Activated naive CD8-positive, alpha-beta T cell treated with anti-CD3 and anti-CD28 coated beads, Interleukin-2, amount 50 U/mL, for 16 hours (primary cell): ENCODE results near the gene ADGRF1.
"Not testable (repeated sequence)": the region's sequence is repeated elsewhere in the genome, so short reads cannot be mapped to it uniquely, and the experiment has no call there.

Source experiments
- DNase-seq: peaks from one replicate; pipeline ENCODE4 v3.0.0-alpha.2; 2020; ENCODE audit warnings: low read depth, low spot score

Gene ADGRF1

DNA sequence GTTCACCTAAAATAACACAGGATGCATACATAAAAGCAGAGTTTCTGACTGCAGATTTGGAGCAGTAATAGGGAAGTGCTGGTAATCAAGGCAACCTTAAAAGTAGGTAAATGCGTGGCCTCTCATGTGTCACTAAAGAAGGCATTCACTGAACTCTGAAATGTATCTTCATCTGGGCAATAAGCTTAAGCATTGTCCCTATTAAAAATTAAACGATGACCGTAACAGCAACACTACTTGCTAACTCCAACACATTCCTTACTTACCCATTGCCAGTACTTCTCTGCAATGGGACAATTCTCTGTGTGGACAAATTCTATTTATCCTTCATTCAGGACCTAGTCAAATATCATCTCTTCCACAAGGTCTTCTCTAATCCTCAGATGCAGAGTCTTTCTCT lies 19.9 kb downstream of the ADGRF1 start:
- DNase-seq: no peak

DNA sequence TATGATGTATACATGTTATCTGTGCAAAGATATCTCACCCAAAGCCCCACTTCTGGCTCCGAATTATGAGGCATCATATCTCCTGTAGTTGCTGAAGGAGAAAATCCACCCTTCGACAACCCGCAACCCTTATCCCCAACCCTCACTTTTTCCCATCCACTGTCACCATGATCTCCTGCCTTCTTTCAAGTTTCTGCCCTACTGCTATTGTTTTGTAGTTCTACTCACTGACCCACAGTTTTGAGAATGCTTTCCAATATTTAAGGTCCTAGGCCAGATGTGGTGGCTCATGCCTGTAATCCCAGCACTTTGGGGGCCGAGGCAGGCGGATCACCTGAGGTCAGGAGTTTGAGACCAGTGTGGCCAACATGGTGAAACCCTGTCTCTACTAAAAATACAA lies 22.2 kb downstream of the ADGRF1 start:
- DNase-seq: no peak

GRCh38 chr6:47016909-47017308 lies 25.2 kb downstream of the ADGRF1 start:
- no peak for DNase-seq

DNA sequence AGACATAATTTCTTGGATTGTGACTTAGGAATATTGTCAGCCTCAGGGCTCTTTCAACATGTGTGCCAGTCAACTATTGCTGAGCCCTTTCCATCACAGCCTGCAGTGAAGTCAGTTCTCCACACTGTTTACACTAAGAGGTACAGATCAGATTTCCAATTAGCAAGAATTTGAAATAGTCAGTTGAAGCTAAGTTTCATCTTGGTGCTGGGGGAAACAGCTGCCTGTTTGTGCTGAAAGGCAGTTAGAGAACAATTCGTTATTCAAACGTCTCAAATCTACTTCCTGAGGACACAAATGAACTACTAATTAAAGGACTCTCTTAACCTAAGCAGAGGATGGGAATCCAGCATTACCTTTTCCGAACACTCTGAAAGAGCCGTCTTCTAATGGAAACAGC lies 25.9 kb downstream of the ADGRF1 start:
- no peak for DNase-seq

DNA sequence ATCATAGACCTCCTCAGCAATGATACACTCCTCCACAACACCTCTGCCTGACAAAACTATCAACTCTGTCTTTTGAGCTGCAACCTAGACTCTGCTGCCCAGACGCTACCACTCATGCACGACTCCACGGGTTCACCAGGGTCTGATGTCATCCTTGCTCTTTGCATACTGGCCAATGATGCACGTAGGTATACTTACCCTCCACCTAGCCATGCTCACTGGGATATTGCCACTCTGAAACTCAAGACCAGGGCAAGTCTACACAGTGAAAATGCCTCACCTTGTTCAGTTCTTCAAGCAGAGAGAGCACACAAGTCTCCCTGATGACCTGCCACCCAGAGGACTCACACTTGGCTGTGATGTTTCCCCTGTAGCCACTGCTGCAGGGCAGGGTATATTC lies 27.7 kb downstream of the ADGRF1 start:
- DNase-seq: no peak

- no peak for DNase-seq
These were observed 32.5 kb downstream of the ADGRF1 start for GRCh38 chr6:47009583-47009982.

DNA sequence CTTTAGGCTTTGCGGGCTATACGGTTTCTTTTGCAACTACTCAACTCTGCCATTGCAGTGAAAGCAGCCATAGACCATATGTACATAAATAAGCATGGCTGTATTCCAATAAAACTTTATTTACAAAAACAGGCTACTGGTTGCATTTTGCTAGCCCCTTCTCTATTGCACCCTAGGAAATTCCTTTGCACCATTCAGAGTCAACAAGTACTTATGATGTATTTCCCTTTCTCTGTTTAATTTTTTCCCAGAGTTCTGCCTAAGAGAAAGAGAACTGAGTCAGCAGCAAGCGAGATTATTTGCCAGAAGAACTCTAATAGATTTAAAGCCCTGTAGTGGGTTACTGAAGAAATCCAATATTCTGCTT lies 33.8 kb downstream of the ADGRF1 start:
- no peak for DNase-seq

- no peak for DNase-seq
These were observed 34.3 kb downstream of the ADGRF1 start for GRCh38 chr6:47007657-47008396.

GRCh38 chr6:47005486-47005885 lies 36.6 kb downstream of the ADGRF1 start:
- DNase-seq: no peak

- no peak for DNase-seq
These were observed 37.7 kb downstream of the ADGRF1 start for GRCh38 chr6:47004463-47004862.

GRCh38 chr6:47000842-47001241 lies 41.3 kb downstream of the ADGRF1 start:
- DNase-seq: no peak

DNA sequence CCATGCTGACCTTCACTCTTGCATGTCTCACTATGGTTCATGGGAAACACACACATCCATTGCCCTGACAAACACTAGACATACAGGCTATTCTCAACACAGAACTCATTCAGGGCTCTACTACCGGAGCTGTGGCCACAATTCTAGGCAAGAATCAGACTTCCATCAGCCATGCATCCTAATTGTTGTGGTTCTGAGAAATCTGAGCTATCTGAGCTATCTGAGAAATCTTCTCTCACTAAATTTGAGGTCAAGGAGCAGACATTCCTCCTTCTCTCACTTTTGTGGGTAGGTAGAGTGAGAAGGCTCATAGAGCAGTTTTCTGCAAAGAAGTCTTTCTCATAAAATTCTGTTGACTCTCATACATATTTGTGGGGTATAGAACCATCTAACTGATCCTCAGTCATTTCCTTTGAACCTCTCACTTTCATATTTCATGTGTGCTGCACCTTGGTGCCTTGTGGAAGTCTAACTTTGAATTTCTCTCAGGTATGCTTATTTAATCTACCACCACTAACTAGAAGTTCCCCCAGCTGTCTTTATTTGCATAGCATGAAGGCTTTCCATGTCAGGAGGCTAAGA lies 43.6 kb downstream of the ADGRF1 start:
- DNase-seq: no peak

DNA sequence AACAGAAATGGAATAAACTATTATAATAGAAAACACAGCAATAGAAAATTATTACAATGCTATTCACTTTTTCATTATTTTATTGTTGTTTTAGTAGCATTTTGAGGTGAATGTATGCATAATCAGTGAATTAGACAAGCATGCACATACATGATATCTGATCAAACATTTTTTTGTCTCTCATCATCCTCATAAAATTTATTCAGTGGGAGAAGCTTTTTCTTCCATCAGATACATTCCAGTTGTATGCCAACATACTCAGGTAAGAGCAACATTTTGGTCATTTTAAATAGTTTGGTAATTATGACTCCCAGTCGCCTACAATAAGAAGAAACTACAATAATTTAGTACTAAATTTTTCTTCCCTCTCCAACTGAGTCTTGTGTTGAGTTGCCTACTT lies 44.5 kb downstream of the ADGRF1 start:
- DNase-seq: no peak

DNA sequence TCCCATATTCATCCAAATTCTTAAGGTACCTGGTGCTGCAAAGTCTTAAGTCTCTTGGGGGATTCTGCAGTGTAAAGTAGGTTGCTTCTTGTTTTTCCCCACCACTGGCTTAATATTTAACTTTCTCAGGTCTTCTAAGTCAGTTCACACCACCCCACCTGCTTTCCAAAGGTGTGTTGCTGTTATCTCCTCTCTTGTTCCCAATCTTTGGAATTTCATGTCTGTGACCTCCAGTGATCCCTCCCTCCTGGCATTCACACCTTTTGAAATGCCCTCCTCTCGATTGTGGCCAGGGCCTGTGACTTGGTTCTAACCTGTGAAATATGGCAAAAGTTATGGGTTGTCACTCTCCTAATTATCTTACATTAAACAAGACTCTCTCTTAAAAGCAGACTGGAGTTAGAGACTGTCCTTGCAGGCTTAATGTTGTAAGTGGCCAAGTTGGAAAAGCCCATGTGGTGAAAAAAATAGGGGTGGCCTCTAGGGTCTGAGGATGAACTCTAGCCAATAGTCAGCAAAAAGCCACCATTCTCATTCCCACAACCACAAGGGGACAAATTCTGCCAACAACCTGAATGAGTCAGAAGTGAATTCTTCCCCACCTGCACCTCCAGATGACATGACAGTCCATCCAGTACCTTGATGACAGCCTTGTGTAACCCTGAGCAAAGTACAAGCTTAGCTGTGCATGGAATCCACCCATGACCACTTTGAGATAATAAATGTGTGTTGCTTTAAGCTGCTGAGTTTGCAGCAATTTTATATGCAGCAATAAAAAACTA lies 45.1 kb downstream of the ADGRF1 start:
- no peak for DNase-seq

GRCh38 chr6:46994933-46995332 lies 47.2 kb downstream of the ADGRF1 start:
- DNase-seq: no peak

- no peak for DNase-seq
These were observed 48.3 kb downstream of the ADGRF1 start for GRCh38 chr6:46993846-46994245.

DNA sequence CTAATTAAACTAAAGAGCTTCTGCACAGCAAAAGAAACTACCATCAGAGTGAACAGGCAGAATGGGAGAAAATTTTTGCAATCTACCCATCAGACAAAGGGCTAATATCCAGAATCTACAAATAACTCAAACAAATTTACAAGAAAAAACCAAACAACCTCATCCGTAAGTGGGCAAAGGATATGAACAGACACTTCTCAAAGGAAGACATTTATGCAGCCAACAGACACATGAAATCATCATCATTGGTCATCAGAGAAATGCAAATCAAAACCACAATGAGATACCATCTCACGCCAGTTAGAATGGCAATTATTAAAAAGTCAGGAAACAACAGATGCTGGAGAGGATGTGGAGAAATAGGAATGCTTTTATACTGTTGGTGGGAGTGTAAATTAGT lies 49.7 kb downstream of the ADGRF1 start:
- not testable (repeated sequence) for DNase-seq

GRCh38 chr6:46990818-46991510 lies 51.2 kb downstream of the ADGRF1 start:
- DNase-seq: not testable (repeated sequence)

DNA sequence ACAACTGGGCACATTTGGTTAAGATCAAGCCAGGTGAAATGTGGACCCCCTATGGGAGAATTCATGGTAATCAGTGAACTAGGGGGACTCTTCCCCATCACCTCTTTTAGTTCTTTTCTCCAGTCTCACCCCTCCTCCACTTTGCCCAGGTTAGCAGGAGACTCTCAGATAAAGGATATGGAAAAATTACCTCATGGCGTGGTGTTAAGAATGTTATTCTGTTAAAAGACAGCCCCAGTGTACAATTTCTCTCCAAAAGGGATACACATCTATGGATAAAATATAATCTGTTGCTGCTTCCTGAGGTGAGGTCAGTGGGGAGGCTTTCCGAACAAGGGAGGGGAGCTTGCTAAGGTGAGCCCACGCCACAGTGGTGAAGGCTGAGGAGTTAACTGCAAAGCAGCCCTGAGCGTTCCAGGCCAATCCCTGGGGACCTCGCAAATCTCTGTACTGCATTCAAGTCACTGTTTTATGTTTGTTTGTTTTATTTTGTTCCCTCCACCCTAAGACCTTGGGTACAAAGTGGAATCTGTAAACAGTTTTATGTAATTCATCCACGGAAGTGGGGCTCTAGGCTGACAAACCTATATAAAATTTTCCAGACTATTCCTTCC lies 52.0 kb downstream of the ADGRF1 start:
- no peak for DNase-seq

GRCh38 chr6:46989398-46989797 lies 52.7 kb downstream of the ADGRF1 start:
- DNase-seq: no peak

- no peak for DNase-seq
These were observed 56.2 kb downstream of the ADGRF1 start for GRCh38 chr6:46985943-46986342.

GRCh38 chr6:46983007-46983411 lies 59.1 kb downstream of the ADGRF1 start:
- DNase-seq: no peak
